GM19043 (cell line): ENCODE data around the gene TBC1D12.
"Not testable (repeated sequence)": the region's sequence is repeated elsewhere in the genome, so short reads cannot be mapped to it uniquely, and the experiment has no call there.

ENCODE experiments used
- ATAC-seq: cut with Tn5 transposase; IDR thresholded peaks from one replicate; pipeline ENCODE4 v1.9.1; 2021; ENCODE audit warnings: low read depth; ENCODE audit not compliant: unreplicated experiment

The TBC1D12 gene

DNA sequence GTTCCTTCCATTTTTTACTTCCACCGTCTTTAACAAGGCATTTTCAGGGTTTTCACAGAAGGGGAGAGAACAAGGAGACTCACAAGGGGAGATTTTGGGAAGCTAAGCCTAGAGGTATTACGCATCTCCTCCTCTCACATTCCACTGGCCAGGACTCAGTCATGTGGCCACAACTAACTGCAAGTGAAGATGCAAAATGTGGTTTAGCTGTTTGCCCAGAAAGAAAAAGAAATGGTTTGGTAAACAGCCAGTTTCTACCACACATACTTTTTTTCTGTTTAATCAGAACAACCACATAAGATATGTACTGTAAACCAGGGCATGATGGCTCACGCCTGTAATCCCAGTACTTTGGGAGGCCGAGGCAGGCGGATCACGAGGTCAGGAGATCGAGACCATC, 121.8 kb downstream of the TBC1D12 start:
- ATAC-seq = no peak

DNA sequence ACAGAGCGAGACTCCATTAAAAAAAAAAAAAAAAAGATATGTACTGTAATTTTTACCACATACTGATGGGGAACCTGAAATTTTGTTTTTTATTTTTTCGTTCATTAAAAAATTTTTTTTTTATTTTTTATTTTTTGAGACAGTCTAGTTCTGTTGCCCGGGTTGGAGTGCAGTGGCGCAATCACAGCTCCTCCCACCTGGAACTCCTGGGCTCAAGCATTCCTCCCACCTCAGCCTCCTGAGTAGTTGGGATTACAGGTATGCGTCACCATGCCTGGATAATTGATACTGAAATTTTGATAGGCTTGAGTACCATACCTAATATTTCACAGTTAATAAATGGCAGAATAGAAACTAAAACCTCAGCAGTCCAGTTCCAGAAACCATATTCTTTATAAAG, 122.4 kb downstream of the TBC1D12 start:
- ATAC-seq = no peak

DNA sequence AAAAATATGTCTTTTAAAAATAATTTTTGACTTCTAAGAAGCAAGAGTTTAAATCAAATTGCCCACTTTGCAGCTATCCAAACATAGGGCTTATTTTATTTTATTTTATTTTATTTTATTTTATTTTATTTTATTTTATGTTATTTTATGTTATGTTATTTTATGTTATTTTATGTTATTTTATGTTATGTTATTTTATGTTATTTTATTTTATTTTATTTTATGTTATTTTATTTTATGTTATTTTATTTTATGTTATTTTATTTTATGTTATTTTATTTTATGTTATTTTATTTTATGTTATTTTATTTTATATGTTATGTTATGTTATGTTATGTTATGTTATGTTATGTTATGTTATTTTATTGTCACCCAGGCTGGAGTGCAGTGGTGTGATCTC, 129.2 kb downstream of the TBC1D12 start:
- ATAC-seq = not testable (repeated sequence)

DNA sequence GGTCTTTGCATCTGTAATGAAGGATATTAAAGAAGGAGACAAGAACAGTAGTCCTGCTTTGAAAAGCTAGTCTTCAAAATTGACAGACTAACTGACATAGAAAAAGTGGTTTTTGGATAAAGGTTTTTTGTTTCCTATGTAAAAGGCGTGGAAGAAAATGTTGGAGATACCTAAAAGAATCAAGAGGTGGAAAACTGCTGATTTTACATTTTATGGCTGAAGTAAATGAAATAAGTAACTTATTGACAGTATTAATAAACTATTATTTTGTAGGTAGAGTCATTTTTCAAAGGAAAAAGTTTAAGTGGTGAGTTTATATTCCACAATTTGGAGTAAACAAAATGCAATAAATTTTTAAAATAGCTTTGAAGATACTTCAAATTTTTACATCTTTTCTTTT, 130.7 kb downstream of the TBC1D12 start:
- ATAC-seq = no peak

DNA sequence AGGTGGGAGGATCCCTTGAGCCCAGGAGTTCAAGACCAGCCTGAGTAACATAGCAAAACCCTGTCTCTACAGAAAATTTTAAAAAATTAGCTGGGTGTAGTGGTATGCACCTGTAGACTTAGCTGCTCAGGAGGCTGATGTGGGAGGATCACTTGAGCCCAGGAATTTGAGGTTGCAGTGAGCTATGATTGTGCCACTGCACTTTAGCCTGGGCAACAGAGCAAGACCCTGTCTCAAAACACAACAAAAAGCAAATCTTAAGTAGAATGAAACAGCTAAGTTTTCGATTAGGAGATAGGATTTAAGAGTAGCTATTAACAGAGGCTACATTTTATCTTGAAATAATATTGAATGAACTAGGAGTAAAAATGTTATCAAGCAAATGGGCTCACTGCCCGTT, 139.9 kb downstream of the TBC1D12 start:
- ATAC-seq = not testable (repeated sequence)

DNA sequence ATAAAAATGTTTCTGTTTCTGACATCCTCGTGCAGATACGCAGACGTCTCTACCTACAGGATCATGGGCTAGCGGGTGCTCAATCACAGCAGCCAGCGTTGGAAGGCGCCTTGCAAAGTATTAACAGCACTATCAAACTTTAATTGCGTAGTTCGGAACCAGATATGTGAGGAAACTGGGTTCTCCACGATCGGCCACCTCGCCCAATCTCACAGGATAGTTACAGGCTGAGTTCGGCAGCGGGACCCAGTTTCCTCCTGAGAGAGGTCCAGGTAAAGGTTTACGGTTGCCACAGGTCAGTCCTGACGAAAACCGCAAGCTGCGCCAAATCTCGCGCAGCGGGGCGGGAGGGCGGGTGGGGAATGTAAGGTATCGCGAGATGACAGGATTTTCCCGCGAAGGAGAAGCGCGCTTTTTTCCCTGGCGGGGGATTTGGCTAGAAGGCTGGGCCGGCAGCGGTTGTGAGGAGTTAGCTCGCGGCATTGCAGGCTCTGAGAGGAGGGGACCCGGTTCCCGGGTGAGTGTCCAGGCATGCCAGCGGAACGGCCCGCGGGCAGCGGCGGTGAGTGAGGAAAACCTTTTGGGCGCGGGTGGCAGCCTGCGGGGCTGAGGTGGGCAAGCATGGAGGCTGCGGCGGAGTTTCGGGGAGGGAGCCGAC, 143.2 kb downstream of the TBC1D12 start, which contains the start of gene HELLS:
Gene HELLS, plus strand, starts transcription at position 398 of the 658 bp plus-strand sequence. Its CDS starts 134 bp downstream, at position 532.
- peak; percentile 72 for ATAC-seq

DNA sequence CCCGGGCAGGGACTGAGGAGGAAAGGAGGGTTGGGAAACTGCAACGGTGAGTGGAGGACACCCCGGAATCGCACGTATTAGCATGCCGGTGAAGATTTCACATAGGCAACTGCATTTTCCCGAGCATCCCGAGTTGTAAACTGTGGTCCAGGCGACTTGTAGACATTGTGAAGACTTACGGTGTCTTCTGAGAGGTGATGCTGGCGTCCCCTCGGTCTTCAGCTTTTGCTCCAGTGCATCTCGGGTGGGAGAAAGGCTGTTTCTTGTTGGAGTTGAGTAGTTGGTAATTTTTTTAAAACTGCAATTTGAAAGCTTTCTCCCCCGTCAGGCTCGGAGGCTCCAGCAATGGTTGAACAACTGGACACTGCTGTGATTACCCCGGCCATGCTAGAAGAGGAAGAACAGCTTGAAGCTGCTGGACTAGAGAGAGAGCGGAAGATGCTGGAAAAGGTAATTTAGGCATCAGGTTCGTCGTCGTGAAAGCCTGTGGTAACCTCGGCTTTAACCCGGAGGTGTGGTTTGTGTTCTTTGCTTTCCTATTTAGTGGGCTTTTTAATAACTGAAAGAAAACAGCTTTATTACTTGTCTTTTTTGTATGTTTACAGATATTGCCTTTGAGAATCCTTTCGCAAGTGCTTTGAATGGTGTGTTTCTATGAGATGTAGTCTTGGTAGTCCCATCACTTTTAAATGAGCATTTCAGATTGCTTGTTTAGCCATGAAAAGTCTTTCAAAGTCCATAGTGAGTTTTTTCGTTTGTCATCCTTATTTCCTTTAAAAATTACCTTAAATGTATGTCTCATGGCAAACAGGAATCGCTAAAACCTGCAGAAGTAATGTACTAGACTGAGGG, 143.9 kb downstream of the TBC1D12 start:
- ATAC-seq = peak; percentile 14

DNA sequence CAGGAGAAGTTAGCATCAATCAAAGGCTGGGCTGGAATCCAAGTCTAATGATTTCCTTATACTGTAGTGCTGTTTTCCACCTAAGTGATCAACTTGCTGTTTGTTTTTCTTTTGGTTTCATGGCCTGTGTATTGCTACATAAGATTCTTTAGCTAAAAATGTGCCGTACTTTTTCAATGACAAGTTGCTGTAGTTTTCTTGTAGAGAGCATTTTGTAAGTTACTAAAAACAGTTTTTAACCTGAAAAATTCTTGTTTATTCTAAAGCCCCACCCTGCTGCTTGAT, 144.5 kb downstream of the TBC1D12 start:
- no peak for ATAC-seq

DNA sequence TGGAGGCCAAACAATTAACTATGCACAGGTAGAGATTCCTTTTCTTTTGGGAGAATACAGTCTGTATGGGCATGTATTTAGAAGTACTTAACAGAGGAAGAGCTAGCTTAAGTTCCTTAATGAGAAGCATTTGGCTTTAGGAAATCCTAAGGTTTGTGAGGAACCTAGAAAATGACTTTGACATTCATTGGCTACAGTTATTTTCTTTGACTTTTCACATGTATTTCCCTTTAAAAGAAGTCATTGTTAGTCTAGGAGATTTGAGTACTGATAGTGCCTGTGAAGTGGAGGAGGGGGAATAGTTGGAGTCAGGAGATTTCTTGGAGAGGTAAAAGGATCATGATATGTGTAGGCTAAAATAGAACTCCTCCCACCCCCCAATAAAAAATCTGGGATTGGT, 146.9 kb downstream of the TBC1D12 start:
- no peak for ATAC-seq

DNA sequence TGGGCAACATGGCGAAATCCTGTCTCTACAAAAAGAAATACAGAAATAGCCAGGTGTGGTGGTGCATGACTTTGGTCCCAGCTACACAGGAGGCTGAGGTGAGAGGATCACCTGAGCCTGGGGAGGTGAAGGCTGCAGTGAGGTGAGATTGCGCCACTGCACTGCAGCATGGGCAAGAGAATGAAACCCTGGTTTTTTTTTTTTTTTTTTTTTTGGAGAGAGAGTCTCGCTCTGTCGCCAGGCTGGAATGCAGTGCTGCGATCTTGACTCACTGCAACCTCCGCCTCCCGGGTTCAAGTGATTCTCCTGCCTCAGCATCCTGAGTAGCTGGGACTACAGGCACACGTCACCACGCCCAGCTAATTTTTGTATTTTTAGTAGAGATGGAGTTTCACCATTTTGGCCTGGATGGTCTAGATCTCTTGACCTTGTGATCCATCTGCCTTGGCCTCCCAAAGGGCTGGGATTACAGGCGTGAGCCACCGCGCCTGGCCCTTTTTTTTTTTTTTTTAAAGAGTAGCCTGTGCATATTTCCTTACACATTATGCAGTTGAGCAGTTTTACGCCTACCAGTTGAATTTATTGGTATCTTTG, 165.5 kb downstream of the TBC1D12 start:
- not testable (repeated sequence) for ATAC-seq

DNA sequence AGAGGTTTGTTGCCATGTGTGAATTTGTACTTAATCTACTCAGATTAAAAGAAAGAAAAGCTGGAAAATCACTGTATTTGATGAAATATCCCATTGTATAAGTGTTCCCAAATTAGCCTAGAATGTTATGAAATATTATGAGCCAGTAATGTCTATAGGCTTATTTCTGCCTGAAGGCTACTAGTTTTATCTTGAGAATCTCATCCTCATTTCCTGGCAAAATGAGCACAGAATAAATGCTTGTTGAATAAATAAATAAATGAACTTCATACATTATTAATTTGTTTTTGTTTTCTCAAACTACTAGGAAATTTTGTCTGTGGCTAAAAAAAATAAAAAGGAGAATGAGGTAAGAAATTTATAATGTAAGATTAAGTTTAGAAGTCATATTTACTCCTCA, 168.7 kb downstream of the TBC1D12 start:
- no peak for ATAC-seq

DNA sequence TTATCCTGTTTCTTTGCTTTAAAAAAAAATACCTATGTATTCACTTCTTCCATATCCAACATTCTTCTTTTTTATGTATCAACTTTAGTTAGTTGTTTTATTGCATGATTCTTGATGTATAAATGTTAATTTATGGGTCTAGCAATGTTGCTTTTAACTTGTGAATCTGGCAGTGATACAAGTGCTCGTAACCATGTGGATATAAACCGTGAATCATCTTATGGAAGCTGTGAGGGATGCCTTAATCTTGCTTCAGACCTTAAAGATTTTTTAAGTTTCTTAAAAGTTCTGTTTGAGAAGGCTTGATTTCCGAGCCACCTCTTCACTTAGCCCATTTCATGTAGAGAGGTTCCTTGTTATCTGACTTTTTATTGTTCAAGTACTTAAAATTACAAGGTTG, 169.2 kb downstream of the TBC1D12 start:
- no peak for ATAC-seq

DNA sequence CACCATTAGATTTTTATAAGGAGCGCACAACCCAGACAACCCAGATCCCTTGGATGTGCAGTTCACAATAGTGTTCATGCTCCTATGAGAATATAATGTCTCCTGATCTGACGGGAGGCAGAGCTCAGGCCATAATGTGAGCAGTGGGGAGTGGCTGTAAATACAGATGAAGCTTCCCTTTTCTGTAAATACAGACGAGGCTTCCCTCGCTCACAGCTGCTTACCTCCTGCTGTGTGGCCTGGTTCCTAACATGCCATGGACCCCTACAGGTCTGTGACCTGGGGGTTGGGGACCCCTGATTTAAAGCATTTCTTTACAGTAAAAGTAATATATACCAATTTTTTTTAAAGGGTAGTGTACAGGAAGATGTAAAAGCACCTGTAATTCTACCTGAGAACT, 176.4 kb downstream of the TBC1D12 start:
- ATAC-seq = no peak

DNA sequence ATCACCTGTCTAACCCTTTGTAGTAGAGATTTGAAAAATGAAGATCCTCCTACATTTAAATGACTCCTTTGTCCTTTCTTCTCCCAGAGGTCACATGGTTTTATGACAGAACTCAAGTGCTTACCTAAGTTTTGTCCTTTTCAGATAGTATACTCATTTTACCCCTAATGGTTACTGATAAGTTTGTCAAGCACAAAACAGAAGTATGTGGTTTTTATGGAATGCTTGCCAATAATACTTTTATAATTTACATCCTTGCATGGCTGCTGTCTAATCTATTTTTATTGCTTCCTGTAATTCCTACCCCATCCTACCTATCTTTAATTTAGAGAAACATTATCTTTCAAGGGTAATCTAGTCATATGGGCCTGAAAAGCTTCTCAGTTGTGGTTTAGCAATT, 180.8 kb downstream of the TBC1D12 start:
- ATAC-seq = no peak
